IPS-18a (cell line): ENCODE measurements around the gene SERTAD2.

ENCODE experiments used
- H3K27ac ChIP-seq: one replicate; pipeline ENCODE4 v1.5.1; 2013; ENCODE audit warnings: low read length
- H3K27me3 ChIP-seq: one replicate; pipeline ENCODE4 v1.6.1; 2013; ENCODE audit warnings: mild to moderate bottlenecking, low read length; ENCODE audit not compliant: control insufficient read depth, insufficient read depth
- H3K36me3 ChIP-seq: one replicate; pipeline ENCODE4 v1.6.1; 2013; ENCODE audit warnings: low read depth, low read length; ENCODE audit not compliant: control insufficient read depth
- H3K4me1 ChIP-seq: one replicate; pipeline ENCODE4 v1.6.1; 2013; ENCODE audit warnings: low read depth, low read length; ENCODE audit not compliant: control insufficient read depth
- H3K4me3 ChIP-seq: one replicate; pipeline ENCODE4 v1.5.1; 2013; ENCODE audit warnings: low read length
- H3K9ac ChIP-seq: one replicate; pipeline ENCODE4 v1.6.1; 2013; ENCODE audit warnings: mild to moderate bottlenecking, low read length, moderate library complexity
- H3K9me3 ChIP-seq: one replicate; pipeline ENCODE4 v1.6.1; 2013; ENCODE audit warnings: low read depth, low read length; ENCODE audit not compliant: control insufficient read depth

Gene SERTAD2

DNA sequence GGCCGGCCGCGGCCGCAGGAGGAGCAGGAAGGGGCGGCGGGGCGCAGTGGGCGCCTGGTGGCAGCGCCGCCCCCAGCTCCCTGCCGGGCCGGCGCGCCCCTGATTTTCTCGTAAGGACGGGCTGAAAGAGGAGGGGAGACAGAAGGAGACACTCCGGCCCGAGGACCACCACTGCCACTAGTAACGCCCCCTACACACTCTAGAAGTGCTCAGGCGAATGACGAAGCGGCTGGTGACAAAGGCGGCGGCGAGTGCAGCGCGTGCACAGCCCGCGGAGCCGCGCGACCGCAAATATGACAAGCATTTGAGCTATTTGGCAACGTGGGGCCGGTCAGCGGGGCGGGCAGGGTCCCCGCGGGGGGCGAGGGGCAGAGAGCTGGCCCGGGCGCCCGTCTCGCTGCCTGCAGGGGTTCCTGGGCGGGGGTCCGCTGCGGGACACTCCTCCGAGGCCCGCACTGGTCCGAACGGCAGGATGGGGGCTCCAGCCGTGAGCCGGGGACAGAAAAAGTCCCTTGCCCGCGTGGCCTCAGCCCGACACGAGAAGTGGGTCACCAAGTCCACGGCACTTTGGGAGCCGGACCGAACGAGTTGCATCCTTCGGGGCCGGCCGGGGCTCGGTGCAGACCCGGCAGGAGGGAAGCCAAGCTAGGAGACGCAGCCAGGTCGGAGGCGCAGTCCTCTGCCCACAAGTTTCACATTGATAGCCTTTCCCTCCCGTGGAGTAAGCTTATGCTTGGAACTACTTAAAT, 524 bp upstream of the SERTAD2 start:
- Histone ChIP-seq H3K9ac (peak overlapping the region; percentile 53), H3K4me3 (peak overlapping the region; percentile 76), H3K27me3 (peaks cover 54% of the 10 kb centered on the region), H3K4me1 (peaks cover 18% of the 10 kb centered on the region), H3K27ac (no peak overlapping the region), H3K9me3 (no peaks in the 10 kb centered on the region), H3K36me3 (no peaks in the 10 kb centered on the region)

DNA sequence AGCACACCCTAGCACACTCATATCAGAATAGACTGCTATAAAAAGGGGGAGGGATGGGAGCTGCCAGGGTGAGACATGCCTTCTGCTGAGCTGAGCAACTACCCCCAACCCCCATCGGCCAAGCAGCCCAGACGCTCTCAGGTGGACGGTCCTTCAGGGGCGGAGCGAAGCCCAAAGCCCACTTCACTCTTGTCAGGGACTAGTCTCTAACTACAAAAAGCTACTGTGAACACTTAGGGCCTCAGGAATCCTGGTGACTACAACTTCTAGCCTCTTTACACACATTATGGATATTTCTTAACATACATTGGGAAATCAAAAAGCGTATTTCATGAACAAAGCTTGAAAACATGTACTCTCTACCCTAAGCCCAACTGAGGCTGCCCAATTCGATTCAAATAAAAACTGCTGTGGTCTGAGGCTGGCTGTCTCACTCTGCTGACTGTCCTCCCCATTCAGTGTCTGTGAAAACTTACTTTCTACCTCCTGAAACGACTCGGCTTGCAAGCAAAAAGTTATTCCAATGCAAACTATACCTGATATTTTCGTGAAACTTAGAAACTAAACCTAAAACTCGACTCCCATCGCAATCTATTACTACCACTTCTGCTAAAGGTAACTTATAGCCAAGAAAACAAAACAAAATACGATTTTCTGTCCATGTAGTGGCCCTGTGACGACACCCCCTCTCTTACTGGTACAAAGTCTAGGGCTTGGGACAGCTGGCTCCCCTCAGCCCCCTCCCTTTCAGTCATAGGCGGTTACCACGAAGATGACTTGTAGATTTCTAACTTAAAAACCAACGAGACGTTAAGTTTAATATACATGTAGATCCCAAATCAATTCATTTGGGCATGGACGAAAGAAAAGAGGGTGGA, 1.2 kb downstream of the SERTAD2 start:
- H3K9ac ChIP-seq, result peak overlapping the region; percentile 71
- peak overlapping the region; percentile 94 for H3K4me3 ChIP-seq
- H3K9me3 ChIP-seq, result no peaks in the 10 kb centered on the region
- H3K4me1 ChIP-seq, result peaks cover 20% of the 10 kb centered on the region
- peaks cover 65% of the 10 kb centered on the region for H3K27me3 ChIP-seq
- H3K36me3 ChIP-seq, result no peaks in the 10 kb centered on the region
- no peak overlapping the region for H3K27ac ChIP-seq

DNA sequence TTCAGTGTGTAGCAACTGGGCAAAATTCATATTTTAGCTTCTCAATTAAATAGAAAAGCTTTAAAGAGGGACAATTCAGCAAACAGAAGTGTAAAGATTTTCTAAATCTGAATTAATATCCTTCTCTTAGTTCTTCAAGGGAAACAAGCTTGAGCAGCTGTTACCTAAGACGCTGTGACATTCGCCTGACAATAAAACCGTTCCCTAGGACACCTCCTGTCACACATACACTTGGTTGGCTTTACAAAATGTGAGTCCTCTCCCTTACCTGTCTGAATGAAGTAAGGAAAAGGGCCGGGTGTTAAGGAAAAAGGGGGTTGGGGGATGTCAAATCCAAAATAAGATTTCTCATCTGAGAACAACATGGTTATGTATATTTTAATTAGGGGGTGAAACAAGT, 2.1 kb downstream of the SERTAD2 start:
- Histone ChIP-seq H3K27me3 (peaks cover 63% of the 10 kb centered on the region), H3K4me3 (no peak overlapping the region), H3K36me3 (no peaks in the 10 kb centered on the region), H3K4me1 (peaks cover 20% of the 10 kb centered on the region), H3K9me3 (no peaks in the 10 kb centered on the region), H3K27ac (no peak overlapping the region), H3K9ac (no peak overlapping the region)

DNA sequence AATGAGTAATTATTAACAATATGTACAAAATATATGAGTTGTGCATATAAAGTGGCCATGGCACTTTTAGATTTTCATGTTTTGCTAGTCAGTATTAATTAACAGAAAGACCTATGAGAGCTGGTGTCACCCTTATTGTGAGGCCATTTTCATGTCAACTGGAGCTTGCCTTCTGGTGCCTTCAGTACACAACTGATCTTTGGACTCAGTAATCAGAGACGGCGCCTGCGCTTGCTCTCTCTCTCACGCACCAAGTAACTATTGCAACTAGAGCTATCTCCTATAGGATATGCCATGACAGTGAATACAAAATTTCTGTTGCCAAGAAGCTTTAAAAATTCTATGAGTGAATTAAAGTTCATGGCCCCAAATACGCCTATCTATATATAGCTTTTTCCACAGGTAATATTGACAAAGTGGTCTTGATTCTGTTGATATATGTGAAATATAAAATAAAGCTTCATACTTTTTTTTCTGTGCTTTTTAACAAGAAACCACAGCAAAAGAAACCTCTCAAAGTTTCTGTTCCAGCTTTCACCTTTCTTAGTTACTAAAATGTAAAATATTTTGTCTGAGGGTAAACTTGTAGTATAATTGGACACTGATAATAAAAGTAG, 2.9 kb downstream of the SERTAD2 start:
- Histone ChIP-seq H3K27ac (no peak overlapping the region), H3K4me3 (no peak overlapping the region), H3K4me1 (peaks cover 28% of the 10 kb centered on the region), H3K9ac (no peak overlapping the region), H3K9me3 (no peaks in the 10 kb centered on the region), H3K27me3 (peaks cover 59% of the 10 kb centered on the region), H3K36me3 (no peaks in the 10 kb centered on the region)

DNA sequence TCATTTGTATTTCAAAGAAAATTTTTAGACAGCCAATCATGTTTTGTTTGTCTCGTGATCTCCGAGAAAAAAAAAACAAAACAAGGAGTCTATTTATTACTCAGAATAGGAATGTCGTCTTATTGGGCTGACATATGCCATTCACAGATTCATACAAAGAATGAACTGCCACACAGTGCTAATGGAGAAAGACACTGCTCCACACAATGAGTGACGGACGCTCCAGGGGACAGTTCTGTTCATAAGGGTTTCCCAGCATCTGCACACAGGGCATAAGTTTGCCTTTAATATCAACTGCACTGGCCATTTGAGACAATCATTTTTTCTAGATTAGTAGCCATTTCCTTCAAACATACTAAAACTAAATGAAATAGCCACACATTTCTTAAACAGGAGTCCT, 3.4 kb downstream of the SERTAD2 start:
- peaks cover 54% of the 10 kb centered on the region for H3K27me3 ChIP-seq
- H3K4me1 ChIP-seq, result peaks cover 33% of the 10 kb centered on the region
- no peak overlapping the region for H3K4me3 ChIP-seq
- H3K9ac ChIP-seq, result no peak overlapping the region
- no peak overlapping the region for H3K27ac ChIP-seq
- H3K36me3 ChIP-seq, result no peaks in the 10 kb centered on the region
- H3K9me3 ChIP-seq, result no peaks in the 10 kb centered on the region

DNA sequence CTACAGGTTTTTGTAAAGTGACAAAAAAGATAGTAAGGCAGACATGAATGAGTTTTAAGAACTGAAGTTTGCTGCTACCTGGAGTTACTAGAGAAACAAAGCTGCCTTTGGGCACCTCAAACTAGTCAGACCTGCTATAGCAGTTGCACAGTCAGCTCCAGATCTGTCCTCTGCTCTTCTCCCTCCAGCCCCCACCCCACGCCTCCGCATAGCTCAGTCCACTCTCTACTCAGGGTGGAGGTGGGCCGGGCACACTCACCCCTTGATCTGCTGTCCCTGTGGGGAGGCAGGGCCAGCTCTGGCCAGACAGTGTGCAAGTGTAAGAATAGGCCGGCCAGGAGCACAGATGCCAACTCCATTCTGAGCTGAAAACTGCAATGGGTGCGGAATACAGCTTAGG, 4.1 kb downstream of the SERTAD2 start:
- H3K4me1 ChIP-seq, result peaks cover 35% of the 10 kb centered on the region
- no peak overlapping the region for H3K9ac ChIP-seq
- H3K27ac ChIP-seq, result no peak overlapping the region
- H3K4me3 ChIP-seq, result no peak overlapping the region
- H3K36me3 ChIP-seq, result no peaks in the 10 kb centered on the region
- no peaks in the 10 kb centered on the region for H3K9me3 ChIP-seq
- peaks cover 47% of the 10 kb centered on the region for H3K27me3 ChIP-seq

DNA sequence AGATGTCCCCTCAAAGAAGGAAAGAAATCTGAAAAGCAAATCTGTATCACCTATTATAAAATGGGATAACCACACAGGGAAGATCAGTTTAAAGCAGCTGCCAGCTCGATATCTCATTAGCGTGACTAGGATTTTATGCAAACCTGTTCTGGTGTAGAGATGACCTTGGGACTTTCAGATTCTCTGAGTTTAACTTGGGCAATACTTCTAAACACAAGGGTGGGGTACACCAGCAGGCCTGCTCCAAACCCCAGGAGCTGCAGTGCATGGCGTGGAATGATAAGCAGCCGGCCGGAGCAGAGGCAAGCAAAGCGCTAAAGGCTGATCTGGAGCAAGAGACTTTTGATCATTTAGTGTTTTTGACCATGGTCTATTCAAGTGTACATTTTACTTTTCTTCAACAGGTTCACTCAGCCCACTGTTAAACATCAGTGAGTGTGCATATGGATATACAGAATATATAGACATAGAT, 4.7 kb downstream of the SERTAD2 start:
- Histone ChIP-seq H3K9ac (no peak overlapping the region), H3K36me3 (no peaks in the 10 kb centered on the region), H3K27ac (no peak overlapping the region), H3K27me3 (peaks cover 46% of the 10 kb centered on the region), H3K4me3 (no peak overlapping the region), H3K4me1 (peaks cover 36% of the 10 kb centered on the region), H3K9me3 (no peaks in the 10 kb centered on the region)

DNA sequence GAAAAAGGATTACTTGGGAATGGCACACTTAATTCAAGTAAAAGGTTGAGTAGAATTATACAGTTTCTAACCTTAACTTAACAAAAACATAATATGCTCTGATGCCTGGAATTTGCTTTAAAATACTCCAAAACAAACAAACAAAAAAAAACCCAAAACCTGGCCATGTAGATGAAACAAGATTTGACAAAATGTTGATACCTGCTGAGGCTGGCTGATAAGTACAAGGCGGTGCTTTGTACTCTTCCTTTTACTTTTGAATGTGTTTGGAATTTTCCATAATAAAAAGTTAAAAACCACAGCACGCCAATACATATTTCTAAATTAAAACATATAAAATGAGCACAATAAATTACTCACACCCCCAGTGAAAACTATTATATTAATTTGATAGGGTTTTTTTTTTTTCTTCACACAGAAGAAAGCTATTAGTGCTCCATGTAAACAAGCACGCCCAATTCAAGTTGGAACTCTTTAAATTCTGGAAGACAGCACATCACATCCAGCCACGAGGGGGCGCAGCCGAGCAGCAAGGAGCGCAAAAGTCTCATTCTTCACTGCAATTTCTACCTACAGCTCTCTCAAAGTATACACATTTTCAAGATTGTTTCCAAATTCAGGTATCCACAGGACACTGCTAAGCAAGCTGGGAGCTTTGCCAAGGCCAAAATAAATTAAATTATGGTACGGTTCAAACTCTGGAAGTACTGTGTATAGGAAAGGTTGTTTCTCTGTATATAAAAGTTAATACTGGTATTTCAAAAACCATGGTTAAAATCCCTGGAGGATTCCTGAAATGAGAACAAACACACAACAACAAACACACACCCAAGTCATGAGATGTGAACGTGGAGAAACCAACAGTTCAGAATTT, 7.5 kb downstream of the SERTAD2 start:
- Histone ChIP-seq H3K9ac (no peak overlapping the region), H3K4me1 (peaks cover 27% of the 10 kb centered on the region), H3K27me3 (peaks cover 56% of the 10 kb centered on the region)

DNA sequence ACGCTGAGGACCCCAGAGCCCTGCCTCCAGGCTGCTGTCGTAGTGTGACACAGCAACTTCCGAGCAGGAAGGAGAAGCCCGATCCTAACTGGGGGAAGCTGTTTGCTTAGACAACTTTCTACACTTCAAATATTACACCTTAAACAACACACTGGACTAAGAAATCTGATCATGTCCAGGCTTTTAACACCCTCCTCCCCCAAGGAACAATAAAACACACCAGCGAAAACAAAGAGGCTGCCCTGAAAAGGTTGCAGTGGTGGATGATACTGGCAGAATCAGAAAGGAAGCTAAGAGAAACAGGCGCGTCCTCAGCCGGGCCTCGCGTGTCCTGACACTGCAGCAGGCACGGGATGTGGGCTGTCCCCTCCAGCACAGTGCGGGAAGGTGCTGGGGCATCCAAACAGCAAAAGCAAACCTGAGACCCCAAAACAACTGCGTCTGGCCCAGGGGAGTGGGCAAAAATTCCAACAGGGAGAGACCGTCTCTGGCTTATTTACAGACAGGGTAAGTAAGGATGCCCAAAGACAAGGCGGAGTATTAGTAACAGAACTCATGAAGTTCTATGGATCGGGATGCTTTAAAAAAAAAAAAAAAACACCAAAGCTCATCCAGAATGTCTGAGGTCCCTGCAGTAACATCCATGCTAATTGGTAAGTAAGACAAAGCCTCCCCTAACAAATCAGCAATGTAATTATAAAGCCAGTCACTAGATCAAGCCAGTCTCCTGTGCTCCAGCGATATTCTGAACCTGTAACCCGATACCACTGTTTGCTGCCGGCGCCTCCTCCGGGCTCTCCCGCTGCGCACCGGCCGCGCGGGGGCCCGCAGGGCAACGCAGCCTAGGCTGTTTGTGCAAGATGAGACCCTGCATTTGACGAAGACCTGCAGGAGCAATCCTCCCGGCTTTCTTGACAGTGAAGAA, 9.0 kb downstream of the SERTAD2 start:
- Histone ChIP-seq H3K9ac (peak overlapping the region; percentile 84), H3K4me1 (peaks cover 37% of the 10 kb centered on the region), H3K9me3 (no peaks in the 10 kb centered on the region), H3K27me3 (peaks cover 46% of the 10 kb centered on the region), H3K4me3 (peak overlapping the region; percentile 73), H3K27ac (peak overlapping the region; percentile 76), H3K36me3 (no peaks in the 10 kb centered on the region)

More for the DNA sequence above, 7.5 kb downstream of the SERTAD2 start:
- no peak overlapping the region for H3K27ac ChIP-seq
- no peaks in the 10 kb centered on the region for H3K36me3 ChIP-seq
- no peaks in the 10 kb centered on the region for H3K9me3 ChIP-seq
- peak overlapping the region; percentile 14 for H3K4me3 ChIP-seq

DNA sequence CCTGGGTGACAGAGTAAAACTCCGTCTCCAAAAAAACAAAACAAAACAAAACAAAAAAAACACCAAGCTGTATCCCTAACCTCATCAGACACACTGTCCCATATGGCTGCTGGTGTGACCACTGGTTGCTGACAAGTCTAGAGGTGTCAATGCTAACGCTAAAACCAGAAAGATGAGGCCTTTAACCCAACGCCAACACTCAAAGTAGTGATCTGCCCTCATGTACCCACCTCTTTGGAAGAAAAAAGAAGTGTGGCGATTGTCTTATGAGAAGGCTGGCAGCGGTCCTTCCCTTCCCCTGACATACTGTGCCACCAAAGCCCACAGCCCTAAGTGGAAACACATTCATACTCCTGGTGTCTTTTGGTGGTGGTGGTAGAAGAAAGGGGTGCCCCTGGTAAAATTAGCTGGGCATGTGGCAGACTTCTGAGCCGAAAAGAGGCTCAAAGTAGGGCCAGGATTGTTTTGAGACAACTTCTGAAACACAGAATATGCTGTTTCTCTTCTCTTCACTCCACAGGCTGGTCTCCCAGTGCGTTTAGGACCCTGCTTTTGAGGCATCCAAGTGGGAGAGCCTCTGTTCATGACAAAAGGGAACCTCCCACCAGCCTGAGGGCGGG, 9.8 kb downstream of the SERTAD2 start:
- peak overlapping the region; percentile 84 for H3K9ac ChIP-seq
- peaks cover 34% of the 10 kb centered on the region for H3K4me1 ChIP-seq
- no peaks in the 10 kb centered on the region for H3K9me3 ChIP-seq
- no peaks in the 10 kb centered on the region for H3K36me3 ChIP-seq
- H3K27ac ChIP-seq, result no peak overlapping the region
- peaks cover 39% of the 10 kb centered on the region for H3K27me3 ChIP-seq
- peak overlapping the region; percentile 73 for H3K4me3 ChIP-seq
